ENCODE results near the gene KIF15. TPM values are rescaled to one million over a fixed set of nuclear protein-coding genes. Genes with fewer than 3 reads are reported as not detected.
"Not testable (repeated sequence)": the region's sequence is repeated elsewhere in the genome, so short reads cannot be mapped to it uniquely, and the experiment has no call there.

The KIF15 gene
- total RNA-seq, 1 donor from 2014 or later: 0.64 TPM

- no peak for DNase-seq (ENCODE audit: low spot score in 2 of 2)
- no peaks in the 10 kb centered on the region for H3K9me3 ChIP-seq
- no peak overlapping the region for H3K27ac ChIP-seq
- TF ChIP-seq CTCF (IDR thresholded peaks at IDR 0.05): no peak
- no peaks in the 10 kb centered on the region for H3K4me1 ChIP-seq
- no peaks in the 10 kb centered on the region for H3K36me3 ChIP-seq
- H3K4me3 ChIP-seq: no peak overlapping the region
- intact Hi-C loops (cut with DNase I): no loop called here
- H3K27me3 ChIP-seq: no peaks in the 10 kb centered on the region
Measured at GRCh38 chr3:44805960-44806359, 44.4 kb downstream of the KIF15 start.

- intact Hi-C loops (cut with DNase I): no loop called here
- TF ChIP-seq CTCF (IDR thresholded peaks at IDR 0.05): no peak
- Histone ChIP-seq H3K27me3 (no peaks in the 10 kb centered on the region), H3K36me3 (no peaks in the 10 kb centered on the region), H3K4me1 (no peaks in the 10 kb centered on the region), H3K4me3 (no peak overlapping the region), H3K27ac (no peak overlapping the region), H3K9me3 (no peaks in the 10 kb centered on the region)
- no peak for DNase-seq (ENCODE audit: low spot score in 2 of 2)
Measured at GRCh38 chr3:44814751-44815150, 53.2 kb downstream of the KIF15 start.

- H3K4me1 ChIP-seq; H3K9me3 ChIP-seq; intact Hi-C loops (cut with DNase I); H3K36me3 ChIP-seq; H3K27ac ChIP-seq; H3K27me3 ChIP-seq; DNase-seq (ENCODE audit: low spot score in 2 of 2); H3K4me3 ChIP-seq: not testable (repeated sequence)
Measured at GRCh38 chr3:44816334-44816733, 54.7 kb downstream of the KIF15 start.

GRCh38 chr3:44821206-44821605, 59.6 kb downstream of the KIF15 start:
- intact Hi-C loops (cut with DNase I); H3K4me3 ChIP-seq; DNase-seq (ENCODE audit: low spot score in 2 of 2); H3K36me3 ChIP-seq; H3K9me3 ChIP-seq; H3K27me3 ChIP-seq; H3K27ac ChIP-seq; H3K4me1 ChIP-seq: not testable (repeated sequence)

GRCh38 chr3:44825264-44825925, 63.8 kb downstream of the KIF15 start:
- H3K36me3 ChIP-seq: no peaks in the 10 kb centered on the region
- intact Hi-C loops (cut with DNase I): no loop called here
- H3K4me3 ChIP-seq: no peak overlapping the region
- no peak overlapping the region for H3K27ac ChIP-seq
- H3K9me3 ChIP-seq: no peaks in the 10 kb centered on the region
- no peaks in the 10 kb centered on the region for H3K27me3 ChIP-seq
- no peaks in the 10 kb centered on the region for H3K4me1 ChIP-seq
- no peak for TF ChIP-seq CTCF (IDR thresholded peaks at IDR 0.05)
- no peak for DNase-seq (ENCODE audit: low spot score in 2 of 2)

GRCh38 chr3:44827196-44827595, 65.6 kb downstream of the KIF15 start:
- intact Hi-C loops (cut with DNase I): no loop called here
- no peak for DNase-seq (ENCODE audit: low spot score in 2 of 2)
- no peaks in the 10 kb centered on the region for H3K9me3 ChIP-seq
- H3K4me3 ChIP-seq: no peak overlapping the region
- TF ChIP-seq CTCF (IDR thresholded peaks at IDR 0.05): no peak
- no peaks in the 10 kb centered on the region for H3K36me3 ChIP-seq
- H3K27ac ChIP-seq: no peak overlapping the region
- no peaks in the 10 kb centered on the region for H3K4me1 ChIP-seq
- H3K27me3 ChIP-seq: no peaks in the 10 kb centered on the region

GRCh38 chr3:44831232-44831631, 69.6 kb downstream of the KIF15 start:
- Histone ChIP-seq H3K36me3 (no peaks in the 10 kb centered on the region), H3K27ac (no peak overlapping the region), H3K27me3 (no peaks in the 10 kb centered on the region), H3K4me3 (no peak overlapping the region), H3K9me3 (no peaks in the 10 kb centered on the region), H3K4me1 (no peaks in the 10 kb centered on the region)
- no peak for DNase-seq (ENCODE audit: low spot score in 2 of 2)
- TF ChIP-seq CTCF (IDR thresholded peaks at IDR 0.05): no peak
- intact Hi-C loops (cut with DNase I): no loop called here
